Stomach smooth muscle (tissue), 2 donors: ENCODE data around the gene C2orf80.
"Not testable (repeated sequence)": the region's sequence is repeated elsewhere in the genome, so short reads cannot be mapped to it uniquely, and the experiment has no call there.

ENCODE experiments used
- H3K27ac ChIP-seq: one replicate; pipeline ENCODE4 v1.7.0; 2013; ENCODE audit warnings: mild to moderate bottlenecking, low read length, inconsistent platforms
- H3K27me3 ChIP-seq, 2 donors: one replicate each; pipeline ENCODE4 v1.7.0; 2013; ENCODE audit warnings: low read length in 2 of 2; ENCODE audit not compliant: insufficient read depth in 2 of 2, control insufficient read depth in 1 of 2
- H3K36me3 ChIP-seq, 2 donors: one replicate each; pipeline ENCODE4 v1.7.0; 2013; ENCODE audit warnings: low read length in 2 of 2; ENCODE audit not compliant: control insufficient read depth in 2 of 2, insufficient read depth in 2 of 2
- H3K4me1 ChIP-seq: one replicate; pipeline ENCODE4 v1.7.0; 2013; ENCODE audit warnings: low read length; ENCODE audit not compliant: control insufficient read depth, insufficient read depth
- H3K4me3 ChIP-seq, 2 donors: one replicate each; pipeline ENCODE4 v1.7.0; 2013; ENCODE audit warnings: low read length in 2 of 2
- H3K9ac ChIP-seq, 2 donors: one replicate each; pipeline ENCODE4 v1.7.0; 2013; ENCODE audit warnings: low read length in 2 of 2, mild to moderate bottlenecking in 1 of 2
- H3K9me3 ChIP-seq, 2 donors: one replicate each; pipeline ENCODE4 v1.7.0; 2013; ENCODE audit warnings: low read length in 2 of 2; ENCODE audit not compliant: control insufficient read depth in 2 of 2
- donor health status: healthy.
- donor health status: Pancreatic carcinoma.

The C2orf80 gene

DNA sequence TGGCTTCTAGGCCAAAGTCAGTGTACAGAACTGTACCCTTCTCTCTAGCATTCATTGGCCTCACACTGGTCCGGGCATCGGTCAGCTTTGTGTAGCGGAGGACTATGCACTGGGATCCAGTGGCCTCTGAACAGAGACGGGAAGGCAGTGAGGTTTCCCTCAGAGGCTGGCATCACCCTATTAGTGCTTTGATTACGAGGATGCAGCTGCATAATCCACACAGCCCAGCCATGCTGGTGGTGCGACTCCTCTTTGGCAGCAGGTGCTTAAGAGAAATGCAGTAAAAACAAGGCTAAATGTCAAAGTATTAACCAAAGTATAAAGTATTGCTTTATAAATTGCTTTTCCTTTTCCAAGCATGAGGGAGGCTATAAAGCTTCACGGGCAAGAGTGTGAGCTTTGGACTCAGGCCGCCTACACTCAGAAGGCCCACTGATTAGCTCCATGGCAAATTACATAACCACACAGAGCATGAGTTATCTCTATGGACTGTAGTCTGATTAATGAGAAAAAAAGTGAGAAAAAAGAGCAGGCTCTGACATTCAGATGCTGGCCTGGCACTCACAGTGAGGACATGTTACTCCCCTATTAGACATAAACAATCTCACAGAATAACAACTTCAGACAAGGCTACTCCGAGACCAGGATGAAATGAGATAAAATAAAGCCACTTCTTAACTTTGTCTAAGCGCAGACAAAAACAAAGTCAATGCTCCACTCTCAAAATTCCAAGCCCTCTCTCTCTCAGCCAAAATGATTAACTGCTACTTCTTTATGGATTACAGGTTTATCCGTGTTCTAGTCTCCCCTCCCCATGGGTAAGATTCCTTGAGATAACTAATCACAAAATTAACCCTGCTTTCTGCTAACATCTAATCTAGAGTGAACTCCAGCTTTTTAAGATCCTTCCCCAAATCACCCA lies 53.8 kb downstream of the C2orf80 start:
- H3K4me1 ChIP-seq: no peaks in the 10 kb centered on the region
- no peak overlapping the region for H3K4me3 ChIP-seq
- H3K27me3 ChIP-seq: no peaks in the 10 kb centered on the region
- H3K9ac ChIP-seq: no peak overlapping the region
- no peaks in the 10 kb centered on the region for H3K9me3 ChIP-seq
- no peak overlapping the region for H3K27ac ChIP-seq
- no peaks in the 10 kb centered on the region for H3K36me3 ChIP-seq

DNA sequence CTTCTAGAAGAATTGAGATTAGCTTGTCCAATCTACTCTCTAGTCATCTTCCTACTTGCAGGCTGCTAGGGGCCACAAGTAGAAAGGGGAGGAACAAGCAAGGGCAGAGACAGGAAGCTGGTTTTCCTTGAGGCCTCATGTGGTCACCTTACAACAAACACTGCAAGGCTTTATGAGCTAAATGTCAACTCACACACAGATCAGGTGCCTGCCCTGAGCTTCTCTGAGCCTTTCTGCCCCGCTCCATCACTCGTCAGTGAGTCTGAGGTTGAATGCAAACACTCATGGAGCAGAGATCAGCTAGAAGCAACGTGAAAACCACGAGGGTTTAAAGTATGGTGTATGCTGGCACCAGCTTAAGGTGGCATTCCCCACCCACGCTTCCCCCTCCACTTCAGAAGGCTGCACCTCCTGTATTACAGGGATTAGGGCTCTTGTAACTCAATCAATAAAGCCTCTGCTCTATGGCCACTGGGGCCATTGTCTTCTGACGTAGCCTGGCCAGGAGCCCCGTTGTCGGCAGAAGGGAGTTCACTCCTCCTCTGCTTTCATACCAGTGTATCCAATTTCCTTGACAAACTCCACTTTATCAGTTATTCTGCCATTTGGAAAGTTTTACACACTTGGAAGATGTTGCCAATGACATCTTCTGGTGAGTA lies 54.8 kb downstream of the C2orf80 start:
- H3K4me3 ChIP-seq: no peak overlapping the region
- H3K9ac ChIP-seq: no peak overlapping the region
- no peaks in the 10 kb centered on the region for H3K36me3 ChIP-seq
- no peaks in the 10 kb centered on the region for H3K4me1 ChIP-seq
- no peak overlapping the region for H3K27ac ChIP-seq
- no peaks in the 10 kb centered on the region for H3K9me3 ChIP-seq
- no peaks in the 10 kb centered on the region for H3K27me3 ChIP-seq

DNA sequence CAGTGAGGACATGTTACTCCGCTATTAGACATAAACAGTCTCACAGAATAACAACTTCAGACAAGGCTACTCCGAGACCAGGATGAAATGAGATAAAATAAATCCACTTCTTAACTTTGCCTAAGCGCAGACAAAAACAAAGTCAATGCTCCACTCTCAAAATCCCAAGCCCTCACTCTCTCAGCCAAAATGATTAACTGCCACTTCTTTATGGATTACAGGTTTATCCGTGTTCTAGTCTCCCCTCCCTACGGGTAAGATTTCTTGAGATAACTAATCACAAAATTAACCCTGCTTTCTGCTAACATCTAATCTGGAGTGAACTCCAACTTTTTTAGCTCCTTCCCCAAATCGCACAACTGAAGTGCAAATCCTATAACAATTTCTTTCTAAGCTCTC lies 59.1 kb downstream of the C2orf80 start:
- no peaks in the 10 kb centered on the region for H3K9me3 ChIP-seq
- H3K27me3 ChIP-seq: peaks cover 2% of the 10 kb centered on the region in 2 donors
- H3K9ac ChIP-seq: no peak overlapping the region
- no peaks in the 10 kb centered on the region for H3K36me3 ChIP-seq
- H3K27ac ChIP-seq: no peak overlapping the region
- H3K4me1 ChIP-seq: no peaks in the 10 kb centered on the region
- no peak overlapping the region for H3K4me3 ChIP-seq

DNA sequence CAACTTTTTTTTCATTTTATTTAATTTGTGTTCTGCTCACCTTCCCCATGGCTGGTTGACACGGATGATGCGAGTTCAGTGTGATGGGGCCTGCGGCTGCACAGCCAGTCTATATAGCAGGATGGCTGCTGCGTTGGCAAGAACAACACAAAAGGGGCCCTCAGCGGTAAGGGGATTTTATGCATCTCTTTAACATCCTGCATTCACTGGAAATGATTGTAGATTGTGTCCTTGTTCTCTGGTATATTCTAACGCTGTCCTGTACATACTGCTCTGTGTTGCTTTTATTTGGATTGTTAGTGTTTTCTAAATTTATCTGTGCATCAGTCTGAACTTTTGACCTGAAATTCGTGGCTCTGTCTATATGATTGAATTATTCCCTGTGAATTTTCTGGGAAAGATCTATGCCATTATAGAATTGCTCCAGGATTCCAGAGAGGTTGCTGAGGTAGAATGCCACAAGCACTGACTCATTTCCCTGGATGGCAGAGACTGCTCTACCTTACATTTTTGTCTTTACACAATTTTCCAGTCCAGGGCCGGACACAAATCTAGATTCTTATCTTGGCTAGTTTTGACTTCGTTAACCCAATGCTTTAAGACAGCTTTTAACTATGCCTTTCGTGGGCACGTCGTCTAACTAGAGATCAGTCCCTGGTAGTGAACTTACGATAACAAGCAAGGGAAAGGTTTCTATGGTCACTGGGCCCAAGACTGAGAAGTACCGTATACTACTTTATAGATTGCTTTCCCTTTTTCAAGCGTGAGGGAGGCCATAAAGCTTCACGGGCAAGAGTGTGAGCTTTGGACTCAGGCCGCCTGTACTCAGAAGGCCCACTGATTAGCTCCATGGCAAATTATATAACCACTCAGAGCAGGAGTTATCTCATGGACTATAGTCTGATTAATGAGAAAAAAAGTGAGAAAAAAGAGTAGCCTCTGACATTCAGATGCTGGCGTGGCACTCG lies 59.8 kb downstream of the C2orf80 start, which contains the start of gene CRYGC:
CRYGC (minus strand) TSS at position 85 of the 968 bp plus-strand sequence; CDS start at position 49, 36 bp downstream.
- Histone ChIP-seq H3K9me3 (no peaks in the 10 kb centered on the region), H3K4me3 (no peak within 1 kb of the TSS), H3K27me3 (peaks cover 2 to 6% of the 10 kb centered on the region in 2 donors), H3K36me3 (no peaks in the 10 kb centered on the region), H3K9ac (no peak within 1 kb of the TSS), H3K4me1 (no peaks in the 10 kb centered on the region), H3K27ac (no peak within 1 kb of the TSS)

DNA sequence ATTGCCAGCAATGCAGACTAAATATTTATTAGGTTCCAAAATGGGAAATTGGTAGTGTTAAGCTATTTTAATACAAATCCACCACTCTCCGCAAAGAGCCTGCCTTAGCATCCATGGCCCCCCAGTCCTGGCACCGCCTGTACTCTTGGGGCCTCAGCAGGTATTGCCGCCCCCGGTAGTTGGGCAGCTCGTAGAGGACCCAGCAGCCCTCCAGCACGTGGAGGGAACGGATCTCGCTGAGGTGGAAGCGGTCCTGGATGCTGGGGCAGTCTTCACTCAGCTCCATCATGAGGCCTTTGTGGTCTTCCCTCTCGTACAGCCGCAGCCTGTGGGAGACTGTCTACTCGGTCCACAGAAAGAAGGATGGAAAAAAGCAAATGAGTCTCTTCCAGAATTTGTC lies 61.7 kb downstream of the C2orf80 start:
- no peak overlapping the region for H3K27ac ChIP-seq
- H3K27me3 ChIP-seq: peaks cover 2 to 16% of the 10 kb centered on the region in 2 donors
- H3K9ac ChIP-seq: no peak overlapping the region
- H3K4me3 ChIP-seq: no peak overlapping the region
- H3K36me3 ChIP-seq: no peaks in the 10 kb centered on the region
- H3K9me3 ChIP-seq: no peaks in the 10 kb centered on the region
- peaks cover 5% of the 10 kb centered on the region for H3K4me1 ChIP-seq

DNA sequence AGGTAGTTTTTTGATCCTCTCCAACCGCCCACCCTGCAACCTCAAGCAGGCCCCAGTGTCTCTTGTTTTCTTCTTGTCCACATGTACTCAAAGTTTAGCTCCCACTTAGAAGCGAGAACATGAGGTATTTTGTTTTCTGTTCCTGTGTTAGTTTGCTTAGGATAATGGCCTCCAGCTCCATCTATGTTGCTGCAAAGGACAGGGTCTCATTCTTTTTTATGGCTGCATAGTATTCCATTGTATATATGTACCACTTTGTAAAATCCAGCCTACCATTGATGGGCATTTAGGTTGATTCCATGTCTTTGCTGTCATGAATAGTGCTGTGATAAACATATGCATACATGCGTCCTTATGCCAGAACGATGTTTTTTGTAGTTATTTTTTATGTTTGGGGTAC lies 62.7 kb downstream of the C2orf80 start:
- Histone ChIP-seq H3K36me3 (no peaks in the 10 kb centered on the region), H3K27ac (no peak overlapping the region), H3K4me3 (no peak overlapping the region), H3K27me3 (peaks cover 2 to 16% of the 10 kb centered on the region in 2 donors), H3K4me1 (peaks cover 5% of the 10 kb centered on the region), H3K9ac (no peak overlapping the region), H3K9me3 (no peaks in the 10 kb centered on the region)

DNA sequence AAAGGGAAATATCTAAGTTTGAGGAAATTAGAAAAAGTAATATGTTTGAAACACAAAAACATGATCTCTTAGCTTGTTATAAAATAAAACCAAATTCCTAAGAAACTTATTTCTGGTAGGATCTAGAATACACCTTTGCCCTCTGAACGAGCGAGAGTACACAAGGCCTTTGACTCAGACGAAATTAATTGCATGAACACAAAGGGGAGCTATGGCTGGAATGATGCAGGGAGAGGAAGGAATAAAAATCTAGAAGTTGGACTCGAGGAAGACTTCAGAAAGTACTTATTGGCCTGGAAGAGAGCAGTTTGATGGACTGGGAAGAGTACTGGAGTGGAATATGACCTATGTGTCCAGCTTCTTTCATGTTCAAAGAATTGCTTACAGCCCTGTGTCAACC lies 64.6 kb downstream of the C2orf80 start:
- H3K4me3 ChIP-seq: no peak overlapping the region
- H3K27me3 ChIP-seq: peaks cover 2 to 16% of the 10 kb centered on the region in 2 donors
- H3K9me3 ChIP-seq: no peaks in the 10 kb centered on the region
- no peak overlapping the region for H3K27ac ChIP-seq
- H3K36me3 ChIP-seq: no peaks in the 10 kb centered on the region
- peaks cover 5% of the 10 kb centered on the region for H3K4me1 ChIP-seq
- H3K9ac ChIP-seq: no peak overlapping the region

DNA sequence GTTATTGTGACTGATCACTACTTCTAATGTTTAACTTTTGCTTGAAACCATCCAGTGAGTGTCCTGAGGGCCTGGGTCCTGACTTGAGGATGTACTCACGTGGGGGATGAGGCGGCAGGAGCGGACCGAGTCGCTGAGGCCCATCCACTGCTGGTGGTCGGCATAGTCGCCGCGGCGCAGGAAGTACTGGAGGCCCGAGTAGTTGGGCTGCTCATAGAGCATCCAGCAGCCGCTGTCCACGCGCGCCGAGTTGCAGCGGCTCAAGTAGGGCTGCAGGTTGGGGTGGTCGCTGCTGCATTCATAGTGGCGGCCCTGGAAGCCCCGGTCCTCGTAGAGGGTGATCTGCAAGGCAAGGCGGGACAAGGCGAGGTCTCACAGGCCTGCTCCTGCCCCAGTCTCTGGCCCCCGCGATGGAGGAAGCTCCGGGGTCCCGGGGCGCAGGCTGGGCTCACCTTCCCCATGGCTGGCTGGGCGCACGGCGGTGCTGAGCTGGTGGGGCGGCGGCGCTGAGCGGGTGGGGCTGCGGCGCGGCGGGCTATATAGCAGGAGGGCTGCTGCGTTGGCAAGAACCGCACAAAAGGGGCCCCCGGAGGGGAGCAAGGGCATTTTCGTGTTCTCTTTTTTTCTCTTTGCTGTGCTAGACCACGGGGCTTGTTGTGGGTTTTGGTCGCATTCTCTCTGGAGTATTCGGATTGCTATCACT lies 65.7 kb downstream of the C2orf80 start, which contains the start of gene CRYGD:
CRYGD (minus strand) TSS at position 512 of the 703 bp plus-strand sequence; CDS start at position 461, 51 bp downstream.
- not testable (repeated sequence) for H3K9me3 ChIP-seq, H3K4me1 ChIP-seq, H3K9ac ChIP-seq, H3K36me3 ChIP-seq, H3K27ac ChIP-seq, H3K4me3 ChIP-seq
- peaks cover 2 to 16% of the 10 kb centered on the region in 2 donors for H3K27me3 ChIP-seq

DNA sequence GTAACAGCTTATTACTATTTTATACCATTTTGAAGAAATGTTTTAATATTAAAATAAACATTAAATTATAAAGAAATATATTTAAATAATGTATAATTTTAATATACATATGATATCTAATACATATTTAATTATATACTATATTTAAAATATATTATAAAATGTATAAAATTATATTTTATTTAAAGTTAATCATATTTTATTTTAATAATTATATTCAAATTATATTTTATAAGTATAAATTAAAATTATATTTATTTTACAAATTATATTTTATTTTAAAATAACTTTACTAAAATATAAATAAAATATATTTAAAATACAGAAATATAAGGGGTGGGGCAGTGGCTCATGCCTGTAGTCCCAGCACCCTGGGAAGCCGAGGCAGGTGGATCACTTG lies 67.6 kb downstream of the C2orf80 start:
- H3K36me3 ChIP-seq: no peaks in the 10 kb centered on the region
- no peak overlapping the region for H3K4me3 ChIP-seq
- peaks cover 0 to 16% of the 10 kb centered on the region in 2 donors for H3K27me3 ChIP-seq
- H3K9ac ChIP-seq: no peak overlapping the region
- H3K9me3 ChIP-seq: no peaks in the 10 kb centered on the region
- no peak overlapping the region for H3K27ac ChIP-seq
- peaks cover 5% of the 10 kb centered on the region for H3K4me1 ChIP-seq

DNA sequence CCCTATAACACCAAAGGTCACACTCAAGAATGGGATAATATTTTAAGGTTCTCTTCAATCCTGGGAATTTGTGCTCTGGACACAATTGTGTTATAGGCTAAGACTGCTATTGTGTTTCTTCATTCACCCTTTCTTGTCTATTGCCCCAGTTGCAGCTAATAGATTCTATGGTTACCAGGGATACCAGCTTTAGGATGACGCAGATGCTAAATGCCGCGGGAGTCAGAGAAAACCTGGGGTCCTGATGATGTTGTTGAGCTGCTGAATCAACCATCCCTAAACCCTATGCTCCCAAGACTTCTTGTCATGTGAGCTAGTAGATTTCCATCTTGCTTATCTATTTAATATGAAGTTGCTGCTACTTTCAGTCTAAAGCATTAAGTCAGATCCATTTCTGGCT lies 70.9 kb downstream of the C2orf80 start:
- Histone ChIP-seq H3K27ac (no peak overlapping the region), H3K27me3 (no peaks in the 10 kb centered on the region), H3K36me3 (no peaks in the 10 kb centered on the region), H3K4me1 (no peaks in the 10 kb centered on the region), H3K9ac (no peak overlapping the region), H3K4me3 (no peak overlapping the region), H3K9me3 (no peaks in the 10 kb centered on the region)
